IMR-90 (cell line): Measurements from ENCODE around the gene DMRT2. TPM values are rescaled to one million over a fixed set of nuclear protein-coding genes. Genes with fewer than 3 reads are reported as not detected.

Source experiments
- ATAC-seq: fragments of 200-7000 bp; cut with Tn5 transposase; 2 replicates; pipeline ENCODE4 v1.9.1; 2020; ENCODE audit warnings: low read depth, mild to moderate bottlenecking, moderate library complexity
- BruUV-seq: library from RNA; stranded (reverse); fragments of 400-500 nt; replicated peaks from 2 replicates; lab custom pipeline; 2021; lab: Mats Ljungman, UMichigan
- CTCF ChIA-PET: fragments of 300-600 bp; formaldehyde crosslinking; extraction: SDS; loops from one replicate; lab custom pipeline; 2021; ENCODE audit warnings: antibody characterized with exemption; lab: Yijun Ruan, JAX
- POLR2A ChIA-PET: fragments of 300-600 bp; sonication (Branson Sonifier 250); formaldehyde crosslinking; loops from one replicate; lab custom pipeline; 2022; ENCODE audit warnings: antibody characterized with exemption; ENCODE audit not compliant: unreplicated experiment; lab: Charles Lee
- DNase-seq: peaks from one replicate; pipeline ENCODE4 v3.0.0; 2013
- H2AFZ ChIP-seq: replicated peaks from 2 replicates; pipeline ENCODE3; 2013; ENCODE audit warnings: low read length, mild to moderate bottlenecking; ENCODE audit not compliant: poor library complexity
- H2AK5ac ChIP-seq: 2 replicates; pipeline ENCODE4 v1.6.1; 2013; ENCODE audit warnings: low read depth, low read length, inconsistent platforms
- H2AK9ac ChIP-seq: replicated peaks from 2 replicates; pipeline ENCODE3; 2013; ENCODE audit warnings: mild to moderate bottlenecking, low read depth, low read length, moderate library complexity; ENCODE audit not compliant: poor library complexity
- H2BK120ac ChIP-seq: 2 replicates; pipeline ENCODE4 v1.6.1; 2013; ENCODE audit warnings: low read depth, low read length, inconsistent platforms
- H2BK15ac ChIP-seq: 3 replicates; pipeline ENCODE4 v1.6.1; 2013; ENCODE audit warnings: low read depth, low read length, inconsistent platforms
- H2BK20ac ChIP-seq: 2 replicates; pipeline ENCODE4 v1.6.1; 2013; ENCODE audit warnings: low read depth, mild to moderate bottlenecking, inconsistent platforms, low read length, moderate library complexity
- H2BK5ac ChIP-seq: 2 replicates; pipeline ENCODE4 v1.6.1; 2013; ENCODE audit warnings: mild to moderate bottlenecking, low read depth, low read length, inconsistent platforms; ENCODE audit not compliant: poor library complexity, severe bottlenecking
- H3K14ac ChIP-seq: replicated peaks from 2 replicates; pipeline ENCODE4 v1.6.1; 2013; ENCODE audit warnings: low read depth, low read length, inconsistent platforms
- H3K18ac ChIP-seq: 2 replicates; pipeline ENCODE4 v1.6.1; 2013; ENCODE audit warnings: low read depth, low read length, control low read depth
- H3K23ac ChIP-seq: 2 replicates; pipeline ENCODE4 v1.6.1; 2013; ENCODE audit warnings: low read depth, low read length, inconsistent platforms
- H3K27ac ChIP-seq: 2 replicates; pipeline ENCODE4 v1.5.1; 2013; ENCODE audit warnings: mild to moderate bottlenecking, control low read depth, low read length; ENCODE audit not compliant: insufficient read depth
- H3K27me3 ChIP-seq: 2 replicates; pipeline ENCODE4 v1.6.1; 2013; ENCODE audit warnings: low read length; ENCODE audit not compliant: control insufficient read depth, insufficient read depth
- H3K36me3 ChIP-seq: 2 replicates; pipeline ENCODE4 v1.6.1; 2013; ENCODE audit warnings: low read length, mixed read lengths; ENCODE audit not compliant: control insufficient read depth, insufficient read depth
- H3K4ac ChIP-seq: 2 replicates; pipeline ENCODE4 v1.6.1; 2013; ENCODE audit warnings: low read depth, low read length, inconsistent platforms
- H3K4me1 ChIP-seq: 2 replicates; pipeline ENCODE4 v1.6.1; 2013; ENCODE audit warnings: low read length, mixed read lengths; ENCODE audit not compliant: control insufficient read depth, insufficient read depth
- H3K4me2 ChIP-seq: 2 replicates; pipeline ENCODE4 v1.6.1; 2013; ENCODE audit warnings: low read depth, mild to moderate bottlenecking, control low read depth, low read length, moderate library complexity
- H3K4me3 ChIP-seq: 2 replicates; pipeline ENCODE4 v1.5.1; 2013; ENCODE audit warnings: low read depth, mild to moderate bottlenecking, control low read depth, low read length, moderate library complexity; ENCODE audit not compliant: insufficient read depth
- H3K56ac ChIP-seq: 2 replicates; pipeline ENCODE4 v1.6.1; 2013; ENCODE audit warnings: low read length, inconsistent platforms; ENCODE audit not compliant: insufficient read depth; ENCODE audit errors: extremely low read depth
- H3K79me1 ChIP-seq, 2 experiments: 2 replicates each; pipeline ENCODE4 v1.6.1; 2013; ENCODE audit warnings: low read length in 2 of 2, inconsistent platforms in 1 of 2, low read depth in 1 of 2
- H3K9ac ChIP-seq: 2 replicates; pipeline ENCODE4 v1.6.1; 2013; ENCODE audit warnings: low read depth, low read length, control low read depth
- H3K9me1 ChIP-seq: 2 replicates; pipeline ENCODE4 v1.6.1; 2013; ENCODE audit warnings: low read length, inconsistent platforms; ENCODE audit not compliant: insufficient read depth
- H3K9me3 ChIP-seq: 2 replicates; pipeline ENCODE4 v1.6.1; 2013; ENCODE audit warnings: low read length; ENCODE audit not compliant: control insufficient read depth, insufficient read depth
- H4K20me1 ChIP-seq: 2 replicates; pipeline ENCODE4 v1.6.1; 2013; ENCODE audit warnings: low read length, inconsistent platforms; ENCODE audit not compliant: insufficient read depth
- H4K5ac ChIP-seq: 2 replicates; pipeline ENCODE4 v1.6.1; 2013; ENCODE audit warnings: mild to moderate bottlenecking, low read depth, low read length, control low read depth
- H4K8ac ChIP-seq, 2 experiments: 2 replicates each; pipeline ENCODE4 v1.6.1; 2013; ENCODE audit warnings: low read depth in 2 of 2, low read length in 2 of 2, control low read depth in 1 of 2, inconsistent platforms in 1 of 2
- H4K91ac ChIP-seq: 2 replicates; pipeline ENCODE4 v1.6.1; 2013; ENCODE audit warnings: low read depth, low read length, inconsistent platforms; ENCODE audit not compliant: insufficient read depth
- CEBPB ChIP-seq: IDR thresholded peaks from 2 replicates; pipeline ENCODE4 v1.6.1; 2012; ENCODE audit warnings: low read depth, low read length, improper control_type of control experiment
- FOS ChIP-seq: fragments of 150-350 bp; IDR thresholded peaks from 2 replicates; pipeline ENCODE4 v1.6.1; 2016; ENCODE audit warnings: low read depth, low read length
- MAFK ChIP-seq: IDR thresholded peaks from 2 replicates; pipeline ENCODE4 v1.6.1; 2012; ENCODE audit warnings: low read depth, low read length, improper control_type of control experiment
- NFE2L2 ChIP-seq: fragments of 150-350 bp; IDR thresholded peaks from 2 replicates; pipeline ENCODE4 v1.6.1; 2016; ENCODE audit warnings: low read depth, mild to moderate bottlenecking, low read length
- POLR2A ChIP-seq: IDR thresholded peaks from 2 replicates; pipeline ENCODE4 v1.6.1; 2012; ENCODE audit warnings: mild to moderate bottlenecking, low read depth, low read length
- RFX5 ChIP-seq: IDR thresholded peaks from 2 replicates; pipeline ENCODE4 v1.8.0; 2012; ENCODE audit warnings: low read depth, mild to moderate bottlenecking, low read length, moderate library complexity
- SMC3 ChIP-seq: fragments of 150-350 bp; IDR thresholded peaks from 2 replicates; pipeline ENCODE4 v1.6.1; 2016; ENCODE audit warnings: low read depth, mild to moderate bottlenecking, antibody characterized with exemption, low read length, moderate library complexity
- WGBS, 2 experiments: methylation state at CpG; one replicate each; pipeline versions ENCODE4 v1.1.5 to v1.1.7; 2013; ENCODE audit warnings: missing lambda C conversion rate in 2 of 2; ENCODE audit not compliant: insufficient read length in 1 of 2; ENCODE audit errors: extremely low coverage in 2 of 2; 5-methylcytosine and 5-hydroxymethylcytosine counted together
- dilution Hi-C: fragments of 300-500 bp; cut with HindIII; formaldehyde crosslinking; loops from one replicate; pipeline ENCODE4 v1.14.3; 2018; ENCODE audit warnings: low sequenced_read_pairs; ENCODE audit not compliant: unreplicated experiment
- in situ Hi-C: fragments of 300-500 bp; cut with MboI; formaldehyde crosslinking; loops from 3 replicates; pipeline ENCODE4 v1.14.3; 2019; ENCODE audit warnings: low sequenced_read_pairs, inconsistent platforms, mixed read lengths
- intact Hi-C: fragments of 100-400 bp; cut with micrococcal nuclease; formaldehyde crosslinking; loops from 2 replicates; pipeline ENCODE4 v1.10.0; 2022
- polyA plus RNA-seq, 3 experiments: library from polyadenylated mRNA; depleted of rRNA; stranded (reverse); fragments of >200 nt; gene quantifications; 2 replicates each; pipeline ENCODE4 v1.2.3, GENCODE V29; 2012; ENCODE audit warnings: low replicate concordance in 1 of 3
- total RNA-seq: library from RNA; depleted of rRNA; stranded (reverse); fragments of >200 nt; gene quantifications from 2 replicates; pipeline ENCODE4 v1.2.3, GENCODE V29; 2012
- TF ChIP-seq, protein P1 (sequence below): fragments of 150-350 bp; IDR thresholded peaks from 2 replicates; pipeline ENCODE4 v1.6.1; 2016; ENCODE audit warnings: low read depth, mild to moderate bottlenecking, low read length, moderate library complexity, borderline replicate concordance

Gene DMRT2
- total and polyA plus RNA-seq, 2 of the 4 experiments (the other 2 are of a cell fraction): not detected

DNA sequence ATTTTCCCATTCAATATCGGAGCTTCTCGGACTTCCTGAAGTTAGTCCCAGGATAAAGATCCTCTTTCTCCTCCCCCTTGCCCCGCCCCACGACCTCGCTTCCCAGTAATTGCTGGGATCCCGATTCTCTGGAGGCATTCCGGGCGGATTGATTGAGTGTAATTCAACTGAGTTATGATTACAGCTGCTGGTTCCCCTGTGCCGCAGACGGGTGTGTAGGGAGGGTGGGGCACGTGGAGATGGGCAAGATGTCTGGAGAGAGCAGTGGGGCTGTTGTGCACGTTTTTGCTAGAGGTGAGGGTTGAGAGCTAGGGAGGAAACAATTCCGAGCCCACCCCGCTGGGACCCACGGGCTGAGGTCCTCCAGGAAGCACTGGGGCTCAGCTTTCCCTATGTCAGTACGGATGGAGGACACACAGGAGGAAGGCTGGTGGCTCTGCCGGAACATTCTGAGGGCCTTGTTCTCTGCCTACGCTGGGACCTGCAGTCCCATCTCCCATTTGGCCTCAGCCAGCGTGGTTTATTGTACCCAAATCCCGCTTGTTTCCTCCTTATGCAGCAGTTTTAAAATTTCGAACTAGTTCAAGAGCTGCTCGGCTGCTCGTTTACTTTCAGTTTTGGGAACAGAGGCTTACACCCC lies 2.4 kb upstream of the DMRT2 start:
- peak overlapping the region; percentile 54 for H2AFZ ChIP-seq
- no peak overlapping the region for H2BK20ac ChIP-seq
- no peak overlapping the region for H3K9ac ChIP-seq
- 2% methylated on average over 11 of the region's 23 CpGs; no CpG with 5 or more reads in 1 of the 2 experiments for WGBS, 2 experiments
- H4K91ac ChIP-seq: no peak overlapping the region
- H2AK9ac ChIP-seq: no peak overlapping the region
- H3K4me1 ChIP-seq: no peaks in the 10 kb centered on the region
- CTCF ChIA-PET: no interaction called here
- POLR2A ChIA-PET: no interaction called here
- no peak overlapping the region for H3K27ac ChIP-seq
- no peaks in the 10 kb centered on the region for H3K9me1 ChIP-seq
- no TSS peak for BruUV-seq
- in situ Hi-C loops: no loop called here
- dilution Hi-C loops: no loop called here
- TF ChIP-seq NFE2L2: no peak
- no peak for TF ChIP-seq CEBPB
- TF ChIP-seq, protein P1, sequence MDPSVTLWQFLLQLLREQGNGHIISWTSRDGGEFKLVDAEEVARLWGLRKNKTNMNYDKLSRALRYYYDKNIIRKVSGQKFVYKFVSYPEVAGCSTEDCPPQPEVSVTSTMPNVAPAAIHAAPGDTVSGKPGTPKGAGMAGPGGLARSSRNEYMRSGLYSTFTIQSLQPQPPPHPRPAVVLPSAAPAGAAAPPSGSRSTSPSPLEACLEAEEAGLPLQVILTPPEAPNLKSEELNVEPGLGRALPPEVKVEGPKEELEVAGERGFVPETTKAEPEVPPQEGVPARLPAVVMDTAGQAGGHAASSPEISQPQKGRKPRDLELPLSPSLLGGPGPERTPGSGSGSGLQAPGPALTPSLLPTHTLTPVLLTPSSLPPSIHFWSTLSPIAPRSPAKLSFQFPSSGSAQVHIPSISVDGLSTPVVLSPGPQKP: no peak
- no peak for TF ChIP-seq MAFK
- TF ChIP-seq SMC3: no peak
- no peak for TF ChIP-seq FOS
- TF ChIP-seq RFX5: no peak
- no peak for TF ChIP-seq POLR2A
- H2AK5ac ChIP-seq: no peak overlapping the region
- no peak overlapping the region for H2BK5ac ChIP-seq
- H3K56ac ChIP-seq: no peak overlapping the region
- H3K4me3 ChIP-seq: peak overlapping the region; percentile 29
- ATAC-seq (peak; percentile 37), DNase-seq (peak; percentile 3)
- H3K27me3 ChIP-seq: peaks cover 89% of the 10 kb centered on the region
- H4K5ac ChIP-seq: no peak overlapping the region
- H3K4ac ChIP-seq: no peak overlapping the region
- H3K36me3 ChIP-seq: no peaks in the 10 kb centered on the region
- no peak overlapping the region for H2BK15ac ChIP-seq
- H3K4me2 ChIP-seq: peak overlapping the region; percentile 51
- no peak overlapping the region for H3K14ac ChIP-seq
- H3K79me1 ChIP-seq: no peaks in the 10 kb centered on the region
- intact Hi-C loops: no loop called here
- H4K20me1 ChIP-seq: no peaks in the 10 kb centered on the region
- no peak overlapping the region for H3K18ac ChIP-seq
- H4K8ac ChIP-seq: no peak overlapping the region
- no peak overlapping the region for H2BK120ac ChIP-seq
- H3K9me3 ChIP-seq: peaks cover 25% of the 10 kb centered on the region; the same call in 1 of the 2 replicates
- H3K23ac ChIP-seq: no peak overlapping the region; the same call in 1 of the 2 replicates
